ENCODE measurements around the gene LPGAT1. TPM values are rescaled to one million over a fixed set of nuclear protein-coding genes. Genes with fewer than 3 reads are reported as not detected.

Gene LPGAT1
- total RNA-seq, 1 experiment from 2014 or later: 46.0 TPM

DNA sequence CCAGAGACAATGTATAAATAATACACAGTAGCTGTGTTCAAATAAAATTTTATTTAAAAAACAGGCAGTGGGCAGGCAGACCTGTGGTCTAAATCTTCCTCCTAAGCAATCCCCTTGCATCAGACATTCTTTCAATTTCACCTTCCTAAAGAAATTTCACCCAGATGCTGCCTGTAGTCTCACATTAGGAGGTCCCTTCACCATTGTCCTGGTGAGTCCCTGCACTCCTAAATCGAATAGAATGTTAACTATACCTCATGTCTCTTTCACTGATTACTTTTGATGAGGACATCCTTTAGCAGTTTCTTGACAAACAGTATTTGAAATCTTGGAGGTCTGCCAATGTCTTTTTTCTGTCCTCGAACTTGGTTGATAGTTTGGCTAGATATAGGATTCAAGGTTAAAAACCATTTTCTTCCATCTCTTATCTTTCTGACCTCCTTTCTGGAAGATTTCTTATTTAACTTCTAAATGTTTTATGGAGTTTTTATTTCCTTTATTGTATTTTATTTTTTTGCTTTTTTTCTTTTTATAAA is 77.5 kb downstream of the LPGAT1 start:
- intact Hi-C loops (cut with micrococcal nuclease; ENCODE audit: unreplicated experiment): no loop called here
- Histone ChIP-seq H3K9me3 (ENCODE audit: insufficient read depth, low read depth) (no peaks in the 10 kb centered on the region), H2AFZ (no peak overlapping the region), H3K4me2 (no peak overlapping the region), H3F3A (ENCODE audit: insufficient read depth, low read depth) (no peaks in the 10 kb centered on the region), H3K79me2 (ENCODE audit: low read depth) (no peaks in the 10 kb centered on the region), H3K9me2 (ENCODE audit: insufficient read depth) (0 out of 2 replicates have a peak, but pooled peaks cover 4% of the 10 kb centered on the region), H3K4me3 (no peak overlapping the region), H4K20me1 (ENCODE audit: insufficient read depth) (no peaks in the 10 kb centered on the region), H3K4me1 (replicated peaks; ENCODE audit: insufficient read depth) (no peaks in the 10 kb centered on the region), H3K27me3 (ENCODE audit: insufficient read depth, low read depth) (no peaks in the 10 kb centered on the region), H3K36me3 (ENCODE audit: low read depth) (no peaks in the 10 kb centered on the region), H3K27ac (no peak overlapping the region)
- no TSS peak for BruUV-seq (replicated peaks)
- DNase-seq: no peak
- ChIA-PET POLR2A (ENCODE audit: unreplicated experiment) (no interaction called here), CTCF (no interaction called here)
- TF ChIP-seq CTCF (conservative IDR thresholded peaks at IDR 0.05) (no peak), EZH2 (IDR thresholded peaks at IDR 0.05; ENCODE audit: low read depth) (no peak)

DNA sequence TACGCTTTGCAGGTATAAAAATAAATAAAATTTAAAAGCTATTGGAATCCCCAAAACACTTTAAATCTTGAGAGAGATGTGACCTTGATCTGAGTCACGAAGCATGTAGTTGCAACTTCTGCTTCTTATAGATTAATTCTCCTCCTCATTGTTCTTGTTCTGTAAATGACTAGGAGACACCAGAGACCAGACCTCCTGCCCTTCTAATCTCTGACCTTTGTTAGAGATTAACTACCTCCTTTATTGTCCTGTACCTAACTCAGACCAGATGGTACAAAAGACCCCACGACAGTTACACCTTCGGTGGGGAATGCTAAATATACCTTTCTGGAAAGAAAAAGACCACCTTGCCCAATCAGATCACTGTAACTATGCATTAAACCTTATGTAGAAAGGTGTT is 78.2 kb downstream of the LPGAT1 start:
- BruUV-seq (replicated peaks): no TSS peak
- Histone ChIP-seq H3K4me3 (no peak overlapping the region), H4K20me1 (ENCODE audit: insufficient read depth) (no peaks in the 10 kb centered on the region), H3K27ac (no peak overlapping the region), H3K9me2 (ENCODE audit: insufficient read depth) (0 out of 2 replicates have a peak, but pooled peaks cover 4% of the 10 kb centered on the region), H3K36me3 (ENCODE audit: low read depth) (no peaks in the 10 kb centered on the region), H3F3A (ENCODE audit: insufficient read depth, low read depth) (no peaks in the 10 kb centered on the region), H2AFZ (no peak overlapping the region), H3K27me3 (ENCODE audit: insufficient read depth, low read depth) (no peaks in the 10 kb centered on the region), H3K79me2 (ENCODE audit: low read depth) (no peaks in the 10 kb centered on the region), H3K4me1 (replicated peaks; ENCODE audit: insufficient read depth) (no peaks in the 10 kb centered on the region), H3K4me2 (no peak overlapping the region), H3K9me3 (ENCODE audit: insufficient read depth, low read depth) (no peaks in the 10 kb centered on the region)
- intact Hi-C loops (cut with micrococcal nuclease; ENCODE audit: unreplicated experiment): no loop called here
- TF ChIP-seq EZH2 (IDR thresholded peaks at IDR 0.05; ENCODE audit: low read depth) (no peak), CTCF (conservative IDR thresholded peaks at IDR 0.05) (no peak)
- CTCF ChIA-PET: no interaction called here
- POLR2A ChIA-PET (ENCODE audit: unreplicated experiment): no interaction called here
- DNase-seq: no peak

- no TSS peak for BruUV-seq (replicated peaks)
- Histone ChIP-seq H3K9me2 (ENCODE audit: insufficient read depth) (0 out of 2 replicates have a peak, but pooled peaks cover 4% of the 10 kb centered on the region), H3K27me3 (ENCODE audit: insufficient read depth, low read depth) (no peaks in the 10 kb centered on the region), H4K20me1 (ENCODE audit: insufficient read depth) (no peaks in the 10 kb centered on the region), H2AFZ (no peak overlapping the region), H3F3A (ENCODE audit: insufficient read depth, low read depth) (no peaks in the 10 kb centered on the region), H3K9me3 (ENCODE audit: insufficient read depth, low read depth) (no peaks in the 10 kb centered on the region), H3K36me3 (ENCODE audit: low read depth) (no peaks in the 10 kb centered on the region), H3K4me2 (no peak overlapping the region), H3K27ac (no peak overlapping the region), H3K4me1 (replicated peaks; ENCODE audit: insufficient read depth) (no peaks in the 10 kb centered on the region), H3K79me2 (ENCODE audit: low read depth) (no peaks in the 10 kb centered on the region), H3K4me3 (no peak overlapping the region)
- intact Hi-C loops (cut with micrococcal nuclease; ENCODE audit: unreplicated experiment): no loop called here
- DNase-seq: no peak
- TF ChIP-seq EZH2 (IDR thresholded peaks at IDR 0.05; ENCODE audit: low read depth): no peak
- TF ChIP-seq CTCF (conservative IDR thresholded peaks at IDR 0.05): no peak
- CTCF ChIA-PET: no interaction called here
- POLR2A ChIA-PET (ENCODE audit: unreplicated experiment): no interaction called here
Measured at GRCh38 chr1:211751438-211751837, 79.1 kb downstream of the LPGAT1 start.

Data from PC-9 (cell line).